ENCODE results near the gene TBC1D16.

The TBC1D16 gene

DNA sequence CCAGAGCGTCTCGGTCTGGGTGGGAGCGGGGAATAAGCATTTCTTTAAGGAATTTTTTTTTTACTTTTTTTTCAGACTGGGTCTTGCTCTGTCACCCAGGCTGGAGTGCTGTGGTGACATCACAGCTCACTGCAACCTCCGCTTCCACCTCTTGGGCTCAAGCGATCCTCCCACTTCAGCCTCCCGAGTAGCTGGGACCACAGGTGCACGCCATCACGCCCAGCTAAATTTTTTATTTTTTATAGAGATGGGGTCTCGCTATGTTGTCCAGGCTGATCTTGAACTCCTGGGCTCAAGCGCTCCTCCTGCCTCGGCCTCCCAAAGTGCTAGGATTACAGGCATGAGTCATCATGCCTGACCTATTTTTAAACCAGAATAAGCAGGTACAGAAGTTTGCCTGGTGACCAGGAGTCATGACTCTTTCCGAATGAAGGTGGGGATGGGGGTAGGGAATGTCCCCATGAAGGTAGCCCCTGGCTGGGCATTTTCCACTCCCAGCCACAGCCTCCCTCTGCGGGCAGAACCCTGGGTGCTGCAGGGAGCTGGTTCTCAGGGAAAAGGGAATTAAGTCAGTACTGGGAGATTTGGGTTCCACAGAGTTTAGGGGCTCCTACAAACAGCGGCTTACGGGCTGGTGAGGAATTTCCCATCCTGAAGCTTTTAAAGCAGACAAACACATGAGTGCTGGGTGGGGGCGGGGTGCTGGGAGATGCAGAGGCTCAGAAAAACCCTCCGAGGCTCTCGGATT is 48.3 kb downstream of the TBC1D16 start:
- no peak for DNase-seq

DNA sequence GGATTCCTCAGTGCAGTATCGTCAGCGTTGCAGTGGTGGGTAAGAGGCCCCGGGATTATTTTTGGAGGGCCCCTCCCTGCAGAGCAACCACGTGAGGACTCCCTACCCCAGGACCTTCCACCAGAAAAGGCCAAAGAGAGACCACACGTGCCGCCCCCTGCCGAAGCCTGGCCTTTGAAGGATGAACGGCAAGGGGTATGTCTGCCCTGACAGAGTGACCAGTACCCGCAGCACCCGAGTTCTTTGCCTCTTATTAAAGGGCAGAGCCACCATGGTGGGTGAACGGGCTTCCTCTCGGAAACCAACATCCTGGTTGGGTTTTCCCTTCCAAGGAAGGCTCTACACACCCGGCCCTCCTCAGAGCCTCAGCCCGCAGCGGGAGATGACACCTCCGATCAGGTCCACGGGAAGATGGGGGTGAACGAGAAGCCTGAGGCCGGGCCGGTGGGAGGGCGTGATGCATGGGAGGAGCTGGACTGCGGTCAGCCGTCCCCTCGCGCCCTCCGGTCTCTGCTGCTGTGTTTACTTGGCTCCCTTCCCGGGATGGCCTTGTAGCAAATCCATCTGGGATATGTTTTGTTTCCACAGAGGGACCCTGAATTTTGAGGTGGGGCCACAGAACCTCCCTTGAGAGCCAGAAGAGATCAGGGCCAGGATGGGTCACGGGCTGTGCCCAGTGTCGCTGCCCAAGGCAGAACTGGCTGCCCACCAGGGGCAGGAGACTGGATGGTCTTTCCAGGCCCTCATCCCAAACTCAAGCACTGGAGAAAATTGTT is 49.1 kb downstream of the TBC1D16 start:
- DNase-seq = no peak

DNA sequence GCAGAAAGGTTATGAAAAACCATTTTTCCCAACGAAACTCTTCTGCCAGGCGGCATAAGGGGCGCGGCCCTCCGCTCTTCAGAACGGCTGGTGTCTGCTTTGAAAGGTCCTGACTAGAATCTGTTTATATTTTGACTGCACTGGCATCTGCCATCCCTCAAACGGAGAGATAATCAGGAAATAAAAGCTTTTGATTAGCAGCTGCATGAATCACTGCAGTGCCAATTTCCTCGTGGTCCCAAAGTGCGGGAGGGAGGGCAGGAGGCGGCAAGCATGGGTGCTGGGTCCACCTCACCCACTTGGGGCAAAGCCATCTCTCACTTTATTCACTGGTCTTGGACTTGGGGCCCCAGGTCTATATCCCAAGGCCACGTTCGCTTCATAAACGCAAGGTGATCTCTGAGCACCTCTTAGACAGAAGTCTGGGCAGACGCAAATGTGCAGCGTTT is 49.7 kb downstream of the TBC1D16 start:
- DNase-seq = no peak

DNA sequence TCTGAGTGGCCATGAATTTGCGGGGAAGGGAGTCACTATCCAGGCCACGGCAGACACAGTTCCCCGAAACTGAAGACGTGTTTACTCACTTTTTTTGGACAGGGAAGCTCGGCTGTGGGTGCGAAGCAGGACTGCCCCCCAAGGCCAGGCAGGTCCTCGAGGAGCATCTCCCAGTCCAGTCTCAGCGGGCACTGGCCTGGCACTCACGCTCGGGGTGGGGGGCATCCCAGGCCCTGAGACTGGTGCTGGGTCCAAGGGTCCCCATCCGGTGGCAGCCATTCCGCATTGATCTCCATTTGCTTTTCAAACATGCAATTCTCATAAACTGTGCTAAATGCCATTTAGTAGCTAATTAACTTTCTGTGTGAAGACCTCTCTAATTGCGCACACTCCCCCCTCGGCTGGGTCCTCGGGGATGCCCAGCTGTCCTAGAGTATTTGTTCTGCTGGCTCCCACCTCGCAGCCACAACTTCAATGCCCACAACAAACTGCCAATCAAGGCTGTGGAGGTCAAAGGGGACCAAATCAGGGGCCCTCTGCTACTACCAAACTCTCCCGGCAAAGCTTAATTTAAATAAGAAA is 50.2 kb downstream of the TBC1D16 start:
- no peak for DNase-seq

DNA sequence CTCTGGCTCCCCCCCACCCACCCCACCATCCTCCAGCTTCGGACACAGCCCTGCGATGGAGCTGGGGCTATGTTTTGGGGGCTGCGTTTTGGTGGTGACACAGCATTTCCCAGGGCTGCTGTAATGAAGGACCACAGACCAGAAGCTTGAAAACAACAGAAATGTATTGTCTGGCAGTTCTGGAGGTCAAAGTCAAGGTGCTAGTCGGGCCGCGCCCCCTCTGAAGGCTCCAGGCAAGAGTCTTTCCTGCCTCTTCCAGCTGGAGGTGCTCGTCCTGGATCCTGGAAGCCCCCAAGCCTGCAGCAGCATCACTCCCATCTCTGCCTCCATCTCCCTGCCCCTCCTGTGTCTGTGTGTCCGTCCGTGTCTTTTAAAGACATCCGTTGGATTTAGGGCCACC is 50.8 kb downstream of the TBC1D16 start:
- DNase-seq = no peak

DNA sequence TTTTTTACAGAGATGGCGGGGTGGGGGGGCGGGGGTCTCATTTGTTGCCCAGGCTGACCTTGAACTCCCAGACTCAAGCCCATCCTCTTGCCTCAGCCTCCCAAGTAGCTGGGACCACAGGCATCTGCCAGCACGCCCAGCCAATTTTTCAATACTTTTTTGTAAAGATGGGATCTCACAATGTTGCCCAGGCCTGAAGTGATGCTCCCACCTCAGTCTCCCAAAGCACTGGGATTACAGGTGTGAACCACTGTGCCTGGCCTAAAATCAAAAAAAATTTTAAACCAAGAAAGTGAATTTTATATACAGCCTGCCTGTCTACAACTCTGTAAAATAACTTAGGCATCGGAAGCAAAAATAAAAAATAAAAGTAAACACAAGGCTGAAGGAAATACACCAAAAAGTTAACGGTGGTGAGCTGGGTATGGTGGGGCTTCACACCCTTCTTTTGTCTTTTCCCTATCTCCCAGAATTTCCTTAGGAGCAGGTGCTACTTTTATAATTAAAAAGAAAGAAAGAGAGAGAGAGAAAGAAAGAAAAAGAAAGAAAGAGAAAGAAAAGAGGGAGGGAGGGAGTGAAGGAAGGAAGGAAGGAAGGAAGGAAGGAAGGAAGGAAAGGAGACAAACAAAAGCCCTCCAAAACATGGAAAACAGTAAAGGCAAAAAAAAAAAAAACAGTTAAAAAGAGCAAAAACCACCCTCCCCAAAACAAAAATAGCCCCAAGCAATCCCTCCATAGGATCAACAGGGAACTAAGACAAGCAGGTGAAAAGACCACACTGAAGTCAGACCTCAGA is 51.4 kb downstream of the TBC1D16 start:
- no peak for DNase-seq

DNA sequence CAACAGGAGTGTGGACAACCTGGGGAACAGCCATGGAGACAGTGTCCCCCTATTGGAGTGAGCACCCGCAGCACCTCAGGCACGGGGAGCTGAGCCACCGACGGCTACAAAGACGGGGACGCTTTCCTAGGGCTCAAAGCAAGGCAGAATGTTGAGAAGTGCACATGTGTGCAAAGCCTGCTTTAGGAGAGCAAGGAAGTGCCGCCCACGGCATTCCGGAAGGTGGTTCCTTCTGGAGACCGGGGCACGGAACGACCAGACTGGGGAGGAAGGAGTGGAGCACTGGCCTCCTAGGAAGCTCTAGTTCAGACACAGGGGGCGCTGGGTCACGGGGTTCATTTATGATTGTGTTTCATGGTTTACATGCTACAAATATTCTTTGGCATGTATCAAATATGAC is 52.2 kb downstream of the TBC1D16 start:
- no peak for DNase-seq

DNA sequence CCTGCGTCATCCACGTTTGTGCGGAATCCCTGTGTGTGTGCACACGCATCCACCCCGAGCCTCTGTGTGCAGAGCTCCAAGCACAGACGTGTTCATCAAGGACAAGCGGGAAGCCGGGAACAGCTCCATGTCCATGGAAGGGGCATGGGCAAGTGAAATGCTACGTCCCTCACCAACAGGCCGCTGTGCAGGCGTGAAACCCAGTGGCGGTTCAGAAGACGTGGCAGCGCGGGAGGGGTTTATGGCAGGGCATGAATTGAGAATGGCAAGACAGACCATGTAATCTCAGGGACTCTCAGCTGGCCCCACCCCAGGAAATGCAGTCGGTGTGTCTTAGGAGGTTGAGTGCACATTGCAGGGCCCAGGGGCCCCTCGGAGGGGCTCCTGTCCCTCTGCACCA is 52.7 kb downstream of the TBC1D16 start:
- no peak for DNase-seq

DNA sequence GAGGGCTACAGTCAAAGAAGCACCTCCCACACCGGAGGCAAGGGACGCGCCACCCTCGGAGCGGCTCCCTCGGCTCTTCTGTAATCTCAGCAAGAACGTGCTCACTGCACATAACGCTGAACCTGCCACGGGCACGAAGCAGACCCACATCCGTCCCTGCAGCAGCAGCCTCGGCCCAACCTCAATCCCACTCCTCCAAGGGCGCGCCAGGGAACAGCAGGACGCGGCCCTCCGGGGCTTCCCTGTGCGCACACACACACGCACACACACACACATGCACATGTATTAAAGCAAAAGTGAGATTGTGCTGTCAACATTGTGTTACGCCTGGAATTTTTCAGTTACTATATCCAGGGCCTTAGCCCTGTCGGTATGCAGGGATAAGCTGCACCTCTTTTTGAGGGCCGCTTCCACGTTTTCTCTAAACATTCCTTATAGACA is 54.0 kb downstream of the TBC1D16 start:
- DNase-seq = no peak

DNA sequence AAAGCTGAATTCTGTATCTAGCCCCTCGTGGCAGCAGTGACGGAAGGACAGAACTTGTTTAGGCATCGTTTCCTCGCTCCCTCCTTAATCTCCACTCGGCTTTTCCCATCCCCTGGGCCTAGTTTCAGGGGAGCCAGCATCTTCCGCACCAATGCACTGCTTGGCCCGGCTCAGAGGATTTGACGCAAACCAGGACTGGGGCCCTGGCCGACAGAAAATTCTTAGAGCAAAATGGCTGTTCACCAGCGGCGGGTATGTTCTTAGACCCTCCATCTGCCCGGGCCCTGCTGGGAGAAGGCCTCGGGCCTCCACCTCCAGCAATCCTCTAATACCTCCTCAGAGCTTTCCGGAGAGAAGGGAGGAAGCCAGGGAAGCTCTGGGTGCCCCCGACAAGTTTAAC is 54.6 kb downstream of the TBC1D16 start:
- no peak for DNase-seq

DNA sequence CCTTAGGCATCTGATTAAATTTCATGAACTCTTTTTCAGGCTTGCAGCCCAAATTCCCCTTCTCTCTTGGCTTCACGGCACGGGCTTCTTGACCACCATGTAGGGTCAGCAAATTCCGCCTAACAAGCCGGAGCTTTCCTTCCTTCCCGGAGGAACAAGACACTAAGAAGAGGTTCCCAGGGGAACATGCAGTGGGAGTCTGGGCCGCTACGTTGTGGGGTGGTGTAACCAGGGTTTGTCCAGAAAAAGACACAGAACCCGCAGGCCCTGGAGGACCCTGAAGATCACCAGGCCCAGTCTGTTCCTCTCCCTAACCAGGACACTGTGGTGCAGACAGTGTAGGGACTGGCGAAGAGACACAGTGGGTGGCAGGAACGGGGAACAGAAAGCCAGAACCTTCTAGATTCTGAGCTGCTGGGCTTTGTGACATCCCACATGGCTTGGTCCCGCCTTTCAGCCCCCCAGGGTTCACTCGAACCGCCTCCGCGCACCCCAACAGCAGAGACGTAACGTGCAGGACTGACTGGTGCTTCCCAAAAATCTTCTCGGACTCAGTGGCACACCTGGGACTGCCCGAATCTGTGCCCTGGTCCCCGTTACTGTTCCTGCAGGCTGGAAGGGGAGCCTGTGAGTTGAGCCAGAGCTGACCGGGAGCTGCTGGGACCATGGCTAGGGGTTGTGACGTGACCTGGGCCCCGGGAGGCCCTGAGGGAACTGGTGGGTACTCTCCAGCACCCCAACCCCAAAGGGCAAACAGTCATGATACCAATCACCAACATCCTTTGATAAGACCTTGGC is 55.2 kb downstream of the TBC1D16 start:
- DNase-seq = no peak

DNA sequence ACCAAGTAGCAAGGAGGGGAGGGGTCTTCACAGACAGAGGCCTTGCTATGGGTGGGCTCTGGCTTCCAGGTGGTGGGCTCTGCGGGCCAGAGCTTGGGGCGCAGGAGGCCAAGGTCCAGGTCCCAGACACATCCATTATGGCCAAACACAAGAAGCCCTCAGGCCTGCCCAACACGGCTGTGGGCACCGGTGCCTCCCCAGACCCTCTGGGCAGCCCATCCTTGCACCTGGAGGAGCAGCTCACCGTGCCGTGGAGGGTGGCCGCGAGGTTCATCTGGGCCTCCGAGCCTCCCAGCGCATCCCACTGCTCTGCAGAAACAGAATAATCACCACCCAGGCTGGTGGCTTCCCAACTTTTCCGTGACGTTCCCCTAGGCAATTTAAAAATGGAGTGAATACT is 55.9 kb downstream of the TBC1D16 start:
- DNase-seq = no peak

DNA sequence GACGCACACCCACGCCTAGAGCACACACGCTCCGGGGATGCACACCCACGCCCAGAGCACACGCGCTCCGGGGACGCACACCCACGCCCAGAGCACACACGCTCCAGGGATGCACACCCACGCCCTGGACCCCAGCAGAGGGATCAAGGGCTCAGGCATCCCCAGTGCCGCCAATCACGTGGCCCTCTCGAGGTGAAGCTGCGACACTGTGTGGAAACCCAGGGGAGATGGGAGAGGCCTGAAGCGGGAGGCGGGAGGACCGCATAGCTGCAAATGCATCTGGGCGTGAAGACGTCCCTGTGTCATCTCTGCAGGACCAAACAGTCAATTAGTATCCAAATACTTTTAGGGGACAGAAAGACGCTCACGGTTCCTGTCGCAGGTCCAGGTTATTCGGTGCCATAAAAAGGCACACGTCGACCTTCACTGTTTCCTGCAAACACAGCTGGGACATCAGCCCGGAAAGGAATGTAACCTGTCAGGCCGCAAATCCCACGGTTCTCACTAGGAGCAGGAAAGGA is 56.4 kb downstream of the TBC1D16 start:
- DNase-seq = no peak

DNA sequence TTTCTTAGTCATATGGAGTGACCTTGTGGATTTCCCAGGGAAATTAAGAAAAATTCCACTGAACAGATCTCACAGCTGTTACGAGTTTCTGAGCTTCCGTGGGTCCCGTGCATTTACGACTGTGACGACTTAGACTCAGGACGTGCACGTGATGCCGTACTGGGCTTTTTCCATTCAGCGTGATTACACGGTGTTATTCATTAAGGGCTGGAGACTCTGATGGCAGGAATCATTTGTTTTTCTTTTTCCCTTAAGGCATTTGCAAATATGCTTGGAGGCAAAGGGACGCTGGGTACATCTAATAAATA is 57.2 kb downstream of the TBC1D16 start:
- no peak for DNase-seq

DNA sequence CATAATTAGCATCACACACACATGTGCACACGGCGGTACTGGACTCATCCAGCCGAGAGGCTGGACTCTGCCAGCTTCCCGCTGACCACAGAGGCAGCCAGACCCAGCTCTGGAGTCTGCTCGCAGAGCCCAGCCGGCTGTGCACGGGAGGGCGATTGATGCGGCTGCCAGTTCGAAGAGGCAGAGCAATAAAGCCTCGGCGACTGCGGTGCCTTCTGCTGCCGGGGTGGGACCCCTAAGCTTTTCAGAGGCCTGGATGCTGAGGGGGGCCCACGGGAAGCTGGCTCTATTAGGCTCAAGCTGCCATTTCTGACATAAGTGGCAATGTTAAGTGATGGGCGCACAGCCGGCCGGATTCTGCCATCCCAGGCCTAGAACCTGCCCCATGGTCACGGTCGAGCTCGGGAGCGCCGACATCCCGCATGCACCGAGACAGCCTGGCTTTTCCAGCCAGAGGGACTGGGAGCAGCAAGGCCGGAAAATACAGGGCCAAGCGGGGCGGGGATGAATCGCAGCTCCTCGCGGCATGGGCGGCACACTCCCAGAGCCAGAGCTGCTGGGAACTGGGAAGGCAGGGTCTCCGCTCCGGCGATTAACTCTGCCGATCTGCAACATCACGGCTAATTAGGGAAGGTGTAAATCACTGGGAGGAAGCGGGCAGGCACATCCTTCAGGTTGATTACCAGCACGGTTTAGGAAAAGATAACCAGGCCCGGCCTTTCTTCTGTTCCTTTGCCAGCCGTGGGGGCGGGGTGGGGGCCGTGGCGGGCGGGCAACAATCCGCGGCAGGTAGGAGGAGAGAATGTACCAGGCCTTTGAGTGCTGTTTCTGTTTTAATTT is 57.7 kb downstream of the TBC1D16 start:
- no peak for DNase-seq

DNA sequence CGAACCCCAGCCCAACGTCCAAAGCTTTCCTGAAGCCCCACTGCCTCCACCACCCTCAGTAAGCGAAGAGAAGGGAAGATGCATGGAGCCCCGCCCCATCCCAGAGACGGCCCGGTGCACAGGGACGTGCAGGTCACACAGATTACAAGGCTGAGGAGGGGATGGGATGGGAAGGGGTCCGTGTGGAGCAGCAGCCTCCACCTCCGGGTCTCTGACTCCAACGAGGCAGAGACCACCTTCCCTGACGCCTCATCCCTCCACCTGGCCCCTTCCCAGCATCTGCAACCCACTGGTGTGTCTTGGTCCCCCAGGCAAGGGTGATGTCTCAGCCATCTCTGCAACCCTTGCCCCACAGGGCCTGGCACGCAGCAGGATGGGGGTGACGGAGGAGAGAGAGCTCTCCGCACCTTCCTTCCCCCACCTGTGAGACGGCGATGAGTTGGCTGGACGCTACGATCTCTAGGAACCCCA is 58.5 kb downstream of the TBC1D16 start:
- no peak for DNase-seq

DNA sequence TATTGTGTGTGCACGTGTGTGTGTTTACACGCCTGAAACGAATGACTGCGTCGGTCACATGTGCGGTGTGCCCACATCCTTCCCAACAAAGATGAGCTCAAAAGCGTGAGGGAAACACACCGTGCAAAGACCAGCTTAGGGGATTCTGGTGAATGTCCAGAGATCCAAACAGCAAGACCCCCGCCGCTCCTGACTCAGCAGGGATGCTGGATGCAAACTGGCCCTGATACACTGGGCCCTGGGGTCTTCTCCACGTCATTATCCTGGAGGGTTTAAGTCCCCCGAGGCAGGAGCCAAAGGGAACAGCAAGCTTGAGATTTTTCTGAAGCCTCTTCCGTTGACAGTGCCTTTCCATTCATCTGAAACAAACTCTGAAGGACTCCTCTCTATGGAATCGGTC is 59.2 kb downstream of the TBC1D16 start:
- DNase-seq = no peak

DNA sequence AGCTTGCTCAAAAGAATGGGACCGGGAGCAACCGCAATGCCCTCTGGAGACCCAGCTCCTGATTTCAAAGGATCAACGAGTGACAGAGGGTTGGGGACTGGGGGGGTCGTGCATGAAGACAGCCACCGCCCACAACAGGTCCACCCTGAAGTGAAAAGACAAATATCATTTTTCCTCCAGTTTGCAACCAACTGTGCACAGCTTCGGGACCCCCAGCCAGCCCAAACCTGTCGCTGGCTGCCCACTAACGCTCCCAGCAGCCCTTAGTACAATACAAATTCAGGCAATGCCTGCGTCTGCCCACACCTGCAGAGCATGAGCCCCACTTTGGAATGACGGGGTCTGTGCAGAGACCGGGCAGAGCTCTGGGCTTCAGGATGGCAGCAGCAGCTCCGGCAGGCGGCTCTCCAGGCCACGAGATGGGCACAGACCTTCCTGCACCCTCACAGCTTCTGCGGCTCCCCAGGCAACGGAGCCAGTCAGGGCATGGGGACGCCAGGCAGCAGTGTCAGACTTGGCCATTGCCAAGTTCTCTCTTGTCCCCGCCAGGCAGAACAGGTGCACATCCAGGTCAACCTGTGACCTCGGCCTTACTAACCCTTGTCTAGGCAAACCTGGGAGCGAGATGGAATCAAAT is 60.1 kb downstream of the TBC1D16 start:
- no peak for DNase-seq

DNA sequence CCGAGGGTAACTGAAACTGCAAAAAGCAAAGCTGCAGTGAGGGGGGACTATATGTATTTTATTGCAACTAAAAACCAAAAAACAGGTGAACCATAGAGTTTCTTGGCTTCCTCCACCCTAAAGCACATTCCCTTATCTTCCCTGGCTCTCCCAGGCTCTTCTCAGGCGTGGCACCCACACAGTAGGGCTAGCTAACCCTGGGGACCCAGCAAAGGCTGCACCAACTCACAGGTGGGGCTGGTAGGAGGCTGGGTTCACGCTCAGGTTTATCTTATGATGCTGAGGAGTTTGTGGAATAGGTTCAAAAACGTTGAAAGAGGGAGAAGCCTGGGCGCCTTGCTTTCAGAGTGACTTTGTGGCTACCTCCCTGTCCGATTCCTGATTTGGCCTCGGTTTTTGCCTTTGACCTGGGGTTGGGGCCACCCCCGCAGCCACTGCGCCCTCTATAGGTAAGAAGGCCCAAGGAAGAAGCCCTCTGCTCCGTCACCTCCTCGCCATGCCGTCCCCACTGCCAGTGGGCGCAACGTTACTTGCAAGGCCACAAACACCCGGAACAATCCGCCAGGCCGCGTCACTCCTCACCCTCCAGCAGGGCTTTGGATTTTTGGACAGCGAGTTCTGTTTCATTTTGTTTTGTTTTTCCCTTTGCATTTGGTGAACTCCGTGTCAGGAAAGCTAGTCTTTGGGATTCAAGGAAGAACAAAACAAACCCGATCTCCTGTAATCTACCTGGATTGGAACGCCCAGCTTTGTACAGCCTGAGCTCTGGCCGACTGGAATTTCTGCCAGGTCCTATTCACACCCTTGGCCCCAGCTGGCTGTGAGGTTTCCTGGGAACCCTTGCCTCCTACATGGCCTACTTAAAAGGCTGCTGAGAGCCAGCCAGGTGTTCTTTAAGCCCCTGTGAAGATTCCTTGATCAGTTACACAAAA is 60.8 kb downstream of the TBC1D16 start:
- DNase-seq = no peak

DNA sequence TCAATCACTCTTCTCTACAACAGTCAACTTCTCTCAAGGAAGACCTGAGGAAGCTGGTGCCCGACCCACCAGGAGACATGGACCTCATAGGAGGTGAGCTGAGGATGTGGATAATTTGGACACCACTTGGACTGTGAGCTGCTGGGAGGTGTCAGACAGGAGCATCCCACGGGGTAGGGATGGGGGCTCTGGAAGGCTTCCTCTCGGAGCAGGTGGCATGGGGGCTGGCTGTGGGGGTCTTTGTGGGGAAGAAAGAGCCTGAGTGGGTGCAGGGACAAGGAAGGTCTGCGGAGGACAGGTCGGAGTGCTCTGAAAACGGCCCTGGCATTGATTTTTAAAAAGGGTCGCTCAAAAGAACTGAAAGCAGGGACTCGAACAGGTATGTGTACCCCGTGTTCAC is 64.0 kb downstream of the TBC1D16 start:
- no peak for DNase-seq
